Left lung (tissue), 10 donors: ENCODE measurements around the gene SOHLH1. TPM values are rescaled to one million over a fixed set of nuclear protein-coding genes. Genes with fewer than 3 reads are reported as not detected.
"Not testable (repeated sequence)": the region's sequence is repeated elsewhere in the genome, so short reads cannot be mapped to it uniquely, and the experiment has no call there.

ENCODE experiments used
- ATAC-seq: fragments of 200-7000 bp; cut with Tn5 transposase; one replicate; pipeline ENCODE4 v1.9.1; 2020; ENCODE audit warnings: moderate library complexity
- DNase-seq, 4 donors: peaks; one replicate each; pipeline ENCODE4 v3.0.0-alpha.2; 2013 to 2020
- H3K27ac ChIP-seq, 2 donors: fragments of 200-600 bp; sonication (generic) in 1 of 2; one replicate each; pipeline versions ENCODE4 v1.5.0 to v1.8.0; 2020 to 2021
- H3K27me3 ChIP-seq, 2 donors: fragments of 200-600 bp; sonication (generic) in 1 of 2; one replicate each; pipeline versions ENCODE4 v1.5.0 to v1.8.0; 2020 to 2021
- H3K36me3 ChIP-seq, 2 donors: fragments of 200-600 bp; sonication (generic) in 1 of 2; one replicate each; pipeline versions ENCODE4 v1.5.0 to v1.8.0; 2020 to 2021
- H3K4me1 ChIP-seq, 2 donors: fragments of 200-600 bp; one replicate each; pipeline ENCODE4 v1.8.0; 2021
- H3K4me3 ChIP-seq, 2 donors: fragments of 200-600 bp; sonication (generic) in 1 of 2; one replicate each; pipeline versions ENCODE4 v1.5.0 to v1.8.0; 2020 to 2021; ENCODE audit warnings: mild to moderate bottlenecking in 1 of 2
- H3K9me3 ChIP-seq, 2 donors: fragments of 200-600 bp; sonication (generic) in 1 of 2; one replicate each; pipeline versions ENCODE4 v1.5.0 to v1.8.0; 2020 to 2021
- intact Hi-C, 2 donors: fragments of 100-400 bp; cut with DNase I; formaldehyde crosslinking; loops; one replicate each; pipeline versions ENCODE4 v1.11.2 to v1.14.2; 2022
- polyA plus RNA-seq, 6 donors: library from polyadenylated mRNA; unstranded; fragments of 120-200 nt; gene quantifications; one replicate each; pipeline ENCODE4 v1.2.1, GENCODE V29; 2013; ENCODE audit not compliant: insufficient read length in 6 of 6
- total RNA-seq, 2 donors: library from RNA; stranded (reverse); fragmentation: NEBNext Ultra II Directional; extraction: Animal tissue kit (Norgen Biotek cat#: 25700); gene quantifications; one replicate each; pipeline ENCODE4 v1.2.1, GENCODE V29; 2021
- TF ChIP-seq, protein P1 (sequence below), 2 donors: fragments of 200-600 bp; sonication (generic) in 1 of 2; IDR thresholded peaks; one replicate each; pipeline versions ENCODE4 v1.5.0 to v1.8.0; 2021; ENCODE audit warnings: antibody characterized with exemption in 2 of 2
- donor health status: DM: no; HTN: yes; CAD: no.
- donor health status: DM: no; HTN: no; CAD: no.

SOHLH1 gene
- total and polyA plus RNA-seq, 8 donors, result not detected

DNA sequence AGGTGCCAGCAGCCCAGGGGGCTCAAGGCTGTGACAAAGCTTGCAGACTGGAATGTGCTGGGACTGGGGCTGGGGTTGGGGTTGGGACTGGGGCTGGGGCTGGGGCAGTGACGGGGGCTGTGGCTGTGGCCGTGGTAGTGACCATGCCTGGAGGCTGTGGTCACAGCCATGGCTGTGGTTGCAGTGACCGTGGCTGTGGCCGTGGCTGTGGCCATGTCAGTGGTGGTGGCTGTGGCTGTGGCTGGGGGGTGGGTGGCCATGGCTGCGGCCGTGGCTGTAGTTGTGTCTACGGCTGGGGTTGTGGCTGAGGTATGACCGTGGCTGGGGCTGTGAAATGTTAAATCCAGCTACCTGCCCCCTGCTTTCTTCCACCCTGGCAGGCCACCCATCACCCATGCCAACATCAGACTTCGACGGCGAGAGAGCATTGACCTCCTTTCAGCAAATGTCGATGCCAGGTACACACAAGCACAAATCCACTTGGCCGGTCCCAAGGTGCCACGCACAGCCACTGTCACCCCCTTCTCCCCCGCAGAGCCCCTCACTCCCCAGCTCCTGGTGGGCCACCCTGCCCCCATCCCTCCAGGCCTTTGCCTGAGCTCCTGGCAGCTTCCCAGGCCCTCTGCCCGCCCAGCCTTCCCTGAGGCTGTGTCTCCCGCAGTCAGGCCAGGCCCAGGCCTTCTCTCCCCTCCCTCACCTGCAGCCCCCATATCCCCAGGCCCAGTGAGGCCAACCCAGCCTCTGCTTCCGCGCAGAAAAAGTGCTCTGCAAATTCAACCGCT is 20.9 kb downstream of the SOHLH1 start:
- DNase-seq (no peak), ATAC-seq (no peak)
- TF ChIP-seq, protein P1, sequence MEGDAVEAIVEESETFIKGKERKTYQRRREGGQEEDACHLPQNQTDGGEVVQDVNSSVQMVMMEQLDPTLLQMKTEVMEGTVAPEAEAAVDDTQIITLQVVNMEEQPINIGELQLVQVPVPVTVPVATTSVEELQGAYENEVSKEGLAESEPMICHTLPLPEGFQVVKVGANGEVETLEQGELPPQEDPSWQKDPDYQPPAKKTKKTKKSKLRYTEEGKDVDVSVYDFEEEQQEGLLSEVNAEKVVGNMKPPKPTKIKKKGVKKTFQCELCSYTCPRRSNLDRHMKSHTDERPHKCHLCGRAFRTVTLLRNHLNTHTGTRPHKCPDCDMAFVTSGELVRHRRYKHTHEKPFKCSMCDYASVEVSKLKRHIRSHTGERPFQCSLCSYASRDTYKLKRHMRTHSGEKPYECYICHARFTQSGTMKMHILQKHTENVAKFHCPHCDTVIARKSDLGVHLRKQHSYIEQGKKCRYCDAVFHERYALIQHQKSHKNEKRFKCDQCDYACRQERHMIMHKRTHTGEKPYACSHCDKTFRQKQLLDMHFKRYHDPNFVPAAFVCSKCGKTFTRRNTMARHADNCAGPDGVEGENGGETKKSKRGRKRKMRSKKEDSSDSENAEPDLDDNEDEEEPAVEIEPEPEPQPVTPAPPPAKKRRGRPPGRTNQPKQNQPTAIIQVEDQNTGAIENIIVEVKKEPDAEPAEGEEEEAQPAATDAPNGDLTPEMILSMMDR (IDR thresholded peaks at IDR 0.05), result no peak
- Histone ChIP-seq H3K4me1 (no peaks in the 10 kb centered on the region), H3K36me3 (no peaks in the 10 kb centered on the region), H3K27ac (no peak overlapping the region), H3K9me3 (no peaks in the 10 kb centered on the region), H3K27me3 (peaks cover 0 to 31% of the 10 kb centered on the region in 2 donors), H3K4me3 (no peak overlapping the region)
- intact Hi-C loops, result no loop called here

DNA sequence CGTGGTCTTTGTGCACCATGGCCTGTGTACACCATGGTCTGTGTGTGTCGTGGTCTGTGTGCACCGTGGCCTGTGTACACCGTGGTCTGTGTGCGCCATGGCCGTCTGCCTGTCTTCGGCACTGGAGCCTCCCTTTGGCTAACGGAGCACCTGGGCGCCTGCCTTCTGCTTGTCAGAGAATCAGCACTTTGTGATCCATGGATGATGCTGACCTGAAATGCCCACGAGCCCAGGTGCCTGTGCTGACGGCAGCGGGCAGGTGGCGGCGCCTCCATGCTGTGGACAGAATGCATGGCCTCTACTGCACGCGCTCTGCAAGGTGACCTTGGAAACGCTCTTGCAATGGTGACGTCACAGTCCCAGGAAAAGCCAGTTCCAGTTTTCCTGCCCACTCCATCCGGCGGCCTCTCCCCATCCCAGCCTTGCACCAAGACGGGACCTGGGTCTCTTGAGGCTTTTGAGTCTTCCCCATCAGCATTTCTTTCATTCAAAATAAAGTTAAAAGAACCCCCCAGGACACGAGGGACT is 21.6 kb downstream of the SOHLH1 start:
- H3K4me3 ChIP-seq, result no peak overlapping the region
- DNase-seq (peak in 1 of 4 donors; percentile 53), ATAC-seq (no peak)
- no peaks in the 10 kb centered on the region for H3K36me3 ChIP-seq
- H3K27me3 ChIP-seq, result peaks cover 0 to 31% of the 10 kb centered on the region in 2 donors
- TF ChIP-seq, protein P1 (IDR thresholded peaks at IDR 0.05), result no peak
- no peaks in the 10 kb centered on the region for H3K9me3 ChIP-seq
- intact Hi-C loops, result no loop called here
- no peaks in the 10 kb centered on the region for H3K4me1 ChIP-seq
- no peak overlapping the region for H3K27ac ChIP-seq

DNA sequence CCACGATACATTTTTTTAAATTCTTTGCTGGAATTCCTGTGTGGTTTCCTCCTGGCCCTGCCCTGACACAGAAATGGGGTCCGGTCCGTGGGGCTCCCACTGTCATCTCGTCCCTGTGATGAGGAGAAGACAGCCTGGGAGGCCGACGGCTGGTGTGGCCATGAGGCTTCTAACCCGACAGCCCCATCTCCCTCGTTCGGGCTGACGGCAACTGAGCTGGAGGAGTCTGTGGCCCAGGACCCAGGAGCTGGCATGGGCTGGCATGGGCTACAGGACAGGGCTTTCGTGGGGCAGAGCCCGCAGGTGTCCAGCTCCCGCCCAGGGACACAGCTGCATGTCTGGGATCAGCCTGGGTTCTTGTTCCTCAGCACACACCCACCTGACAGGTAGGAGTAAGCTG is 22.4 kb downstream of the SOHLH1 start:
- Histone ChIP-seq H3K36me3 (no peaks in the 10 kb centered on the region), H3K9me3 (no peaks in the 10 kb centered on the region), H3K4me3 (no peak overlapping the region), H3K4me1 (no peaks in the 10 kb centered on the region), H3K27me3 (peaks cover 0 to 28% of the 10 kb centered on the region in 2 donors), H3K27ac (no peak overlapping the region)
- TF ChIP-seq, protein P1 (IDR thresholded peaks at IDR 0.05), result no peak
- peak in 1 of 4 donors; percentile 65 for DNase-seq
- no peak for ATAC-seq
- intact Hi-C loops, result no loop called here

DNA sequence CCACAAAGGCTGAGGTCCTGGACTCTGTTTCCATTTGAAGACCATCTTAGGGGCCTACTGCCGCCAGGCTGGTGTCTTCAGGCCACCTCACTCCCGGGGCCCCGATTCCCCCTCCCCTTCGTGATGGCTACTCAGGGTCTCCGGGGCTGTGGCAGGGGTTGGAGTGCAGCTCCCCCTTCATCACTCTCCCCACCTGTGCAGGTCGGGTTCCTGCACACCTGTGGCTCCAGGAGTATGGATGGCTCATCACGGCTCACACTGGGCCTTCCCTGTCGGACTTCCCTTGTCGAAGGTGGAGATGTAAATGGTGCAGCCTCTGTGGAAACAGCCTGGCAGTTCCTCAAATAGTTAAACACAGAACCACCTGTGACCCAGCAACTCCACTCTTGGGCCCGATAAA is 24.3 kb downstream of the SOHLH1 start:
- H3K4me1 ChIP-seq, result no peaks in the 10 kb centered on the region
- no peaks in the 10 kb centered on the region for H3K36me3 ChIP-seq
- TF ChIP-seq, protein P1 (IDR thresholded peaks at IDR 0.05), result no peak
- intact Hi-C loops, result no loop called here
- H3K9me3 ChIP-seq, result no peaks in the 10 kb centered on the region
- DNase-seq, result peak in 1 of 4 donors; percentile 47
- ATAC-seq, result no peak
- no peak overlapping the region for H3K4me3 ChIP-seq
- peaks cover 0 to 30% of the 10 kb centered on the region in 2 donors for H3K27me3 ChIP-seq
- H3K27ac ChIP-seq, result no peak overlapping the region

DNA sequence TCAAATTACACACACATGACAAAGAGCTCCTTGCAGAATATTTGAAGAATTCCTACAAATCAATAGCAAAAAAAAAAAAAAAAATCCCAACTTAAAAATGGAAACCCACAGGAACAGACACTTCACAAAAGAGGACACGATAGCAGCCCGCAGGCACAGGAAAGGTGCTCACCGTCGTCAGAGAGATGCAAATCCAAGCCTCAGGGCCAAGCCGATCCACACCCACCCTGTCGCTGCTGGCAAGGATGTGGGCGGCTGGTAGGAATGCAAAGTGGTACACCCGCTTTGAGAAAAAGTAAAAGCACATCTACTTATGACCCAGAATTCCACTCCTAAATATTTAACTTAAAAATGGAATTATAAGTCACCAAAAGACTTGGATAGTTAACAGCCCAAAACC is 25.3 kb downstream of the SOHLH1 start:
- H3K36me3 ChIP-seq, result no peaks in the 10 kb centered on the region
- peak in 1 of 4 donors; percentile 57 for DNase-seq
- intact Hi-C loops, result no loop called here
- no peak overlapping the region for H3K4me3 ChIP-seq
- H3K27me3 ChIP-seq, result peaks cover 0 to 36% of the 10 kb centered on the region in 2 donors
- H3K27ac ChIP-seq, result no peak overlapping the region
- TF ChIP-seq, protein P1 (IDR thresholded peaks at IDR 0.05), result no peak
- H3K4me1 ChIP-seq, result no peaks in the 10 kb centered on the region
- H3K9me3 ChIP-seq, result no peaks in the 10 kb centered on the region
- ATAC-seq, result no peak

DNA sequence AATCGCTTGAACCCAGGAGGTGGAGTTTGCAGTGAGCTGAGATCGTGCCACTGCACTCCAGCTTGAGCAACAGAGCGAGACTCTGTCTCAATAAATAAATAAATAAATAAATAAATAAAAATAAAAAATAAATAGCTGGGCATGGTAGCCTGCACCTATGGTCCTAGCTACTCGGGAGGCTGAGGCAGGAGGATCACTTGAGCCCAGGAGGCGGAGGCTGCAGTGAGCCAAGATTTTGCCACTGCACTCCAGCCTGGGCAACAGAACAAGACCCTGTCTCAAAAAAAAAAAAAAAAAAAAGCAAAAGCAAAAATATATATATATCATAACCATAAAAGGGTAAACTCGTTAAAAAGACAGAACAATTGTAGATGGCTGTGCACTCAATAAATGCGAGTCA is 26.5 kb downstream of the SOHLH1 start:
- H3K27ac ChIP-seq, DNase-seq, H3K4me3 ChIP-seq, ATAC-seq, H3K36me3 ChIP-seq, intact Hi-C loops, H3K4me1 ChIP-seq, H3K9me3 ChIP-seq: not testable (repeated sequence)
- H3K27me3 ChIP-seq, result peaks cover 0 to 36% of the 10 kb centered on the region in 2 donors
